Measurements from ENCODE around the gene FRMPD4.

DNA sequence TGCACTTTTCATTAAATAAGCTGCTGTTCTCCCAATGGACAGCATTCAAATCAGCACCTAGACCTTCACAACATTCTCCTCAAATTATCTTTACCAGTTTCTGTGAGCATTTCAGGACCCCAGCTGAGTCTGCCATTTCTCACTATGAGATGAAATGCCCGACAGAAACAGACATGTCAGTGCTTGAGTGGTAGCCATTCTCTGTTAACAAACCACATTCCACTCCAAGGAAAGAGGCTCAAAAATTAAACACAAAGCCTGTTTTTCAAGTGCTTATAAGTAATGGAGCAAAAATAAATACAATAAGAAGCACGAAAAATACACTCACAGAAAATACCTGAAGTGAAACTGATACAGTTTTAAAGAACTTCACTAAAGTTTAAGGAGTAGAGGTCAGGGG lies 332.8 kb downstream of the FRMPD4 start:
- TF ChIP-seq, protein P1, sequence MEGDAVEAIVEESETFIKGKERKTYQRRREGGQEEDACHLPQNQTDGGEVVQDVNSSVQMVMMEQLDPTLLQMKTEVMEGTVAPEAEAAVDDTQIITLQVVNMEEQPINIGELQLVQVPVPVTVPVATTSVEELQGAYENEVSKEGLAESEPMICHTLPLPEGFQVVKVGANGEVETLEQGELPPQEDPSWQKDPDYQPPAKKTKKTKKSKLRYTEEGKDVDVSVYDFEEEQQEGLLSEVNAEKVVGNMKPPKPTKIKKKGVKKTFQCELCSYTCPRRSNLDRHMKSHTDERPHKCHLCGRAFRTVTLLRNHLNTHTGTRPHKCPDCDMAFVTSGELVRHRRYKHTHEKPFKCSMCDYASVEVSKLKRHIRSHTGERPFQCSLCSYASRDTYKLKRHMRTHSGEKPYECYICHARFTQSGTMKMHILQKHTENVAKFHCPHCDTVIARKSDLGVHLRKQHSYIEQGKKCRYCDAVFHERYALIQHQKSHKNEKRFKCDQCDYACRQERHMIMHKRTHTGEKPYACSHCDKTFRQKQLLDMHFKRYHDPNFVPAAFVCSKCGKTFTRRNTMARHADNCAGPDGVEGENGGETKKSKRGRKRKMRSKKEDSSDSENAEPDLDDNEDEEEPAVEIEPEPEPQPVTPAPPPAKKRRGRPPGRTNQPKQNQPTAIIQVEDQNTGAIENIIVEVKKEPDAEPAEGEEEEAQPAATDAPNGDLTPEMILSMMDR (conservative IDR thresholded peaks at IDR 0.05; ENCODE audit: low read length) = no peak
- TF ChIP-seq EZH2phosphoT487 (IDR thresholded peaks at IDR 0.05; ENCODE audit: borderline replicate concordance) = no peak
